CD14-positive monocyte (primary cell): Measurements from ENCODE around the gene ADAMTS7. TPM values are rescaled to one million over a fixed set of nuclear protein-coding genes. Genes with fewer than 3 reads are reported as not detected.
"Not testable (repeated sequence)": the region's sequence is repeated elsewhere in the genome, so short reads cannot be mapped to it uniquely, and the experiment has no call there.

Experiments used
- DNase-seq, 3 donors: peaks; one replicate each; pipeline ENCODE4 v3.0.0-alpha.2; 2011 to 2022
- H2AFZ ChIP-seq: 2 replicates; pipeline ENCODE4 v1.6.0; 2012; ENCODE audit warnings: mild to moderate bottlenecking, low read depth, low read length, inconsistent platforms; ENCODE audit not compliant: insufficient read depth, poor library complexity, severe bottlenecking
- H3K27ac ChIP-seq, 2 donors: 1 replicate in 1 of 2; 2 replicates in 1 of 2; pipeline ENCODE4 v1.5.1; 2012 to 2013; ENCODE audit warnings: low read length in 2 of 2, control low read depth in 1 of 2, inconsistent platforms in 1 of 2, low read depth in 1 of 2, mild to moderate bottlenecking in 1 of 2
- H3K27me3 ChIP-seq, 2 donors: one replicate each; pipeline versions ENCODE4 v1.6.0 to v1.6.1; 2011 to 2013; ENCODE audit warnings: low read length in 2 of 2; ENCODE audit not compliant: control insufficient read depth in 2 of 2, insufficient read depth in 2 of 2
- H3K36me3 ChIP-seq, 2 donors: replicated peaks in 1 of 2; 1 replicate in 1 of 2; 2 replicates in 1 of 2; pipeline versions ENCODE4 v1.5.1 to v1.6.1; 2012 to 2013; ENCODE audit warnings: low read length in 2 of 2, control low read depth in 1 of 2, inconsistent platforms in 1 of 2, mild to moderate bottlenecking in 1 of 2; ENCODE audit not compliant: insufficient read depth in 2 of 2, control insufficient read depth in 1 of 2
- H3K4me1 ChIP-seq, 2 donors: 1 replicate in 1 of 2; 2 replicates in 1 of 2; pipeline versions ENCODE4 v1.5.1 to v1.6.1; 2012 to 2013; ENCODE audit warnings: low read length in 2 of 2, control low read depth in 1 of 2, inconsistent platforms in 1 of 2, mild to moderate bottlenecking in 1 of 2, moderate library complexity in 1 of 2; ENCODE audit not compliant: insufficient read depth in 2 of 2, control insufficient read depth in 1 of 2
- H3K4me2 ChIP-seq: replicated peaks from 2 replicates; pipeline ENCODE3; 2012; ENCODE audit warnings: low read length, moderate library complexity, mild to moderate bottlenecking; ENCODE audit not compliant: poor library complexity, severe bottlenecking; ENCODE audit errors: extremely low read depth
- H3K4me3 ChIP-seq, 3 experiments: fragments of 200-600 bp in 1 of 3; sonication (generic) in 1 of 3; replicated peaks in 1 of 3; 1 replicate in 2 of 3; 2 replicates in 1 of 3; pipeline ENCODE4 v1.5.1; 2011 to 2013; ENCODE audit warnings: low read length in 3 of 3, mild to moderate bottlenecking in 3 of 3, control low read depth in 2 of 3, low read depth in 2 of 3, inconsistent platforms in 1 of 3, moderate library complexity in 1 of 3
- H3K79me2 ChIP-seq: 2 replicates; pipeline ENCODE4 v1.6.0; 2012; ENCODE audit warnings: mild to moderate bottlenecking, control low read depth, inconsistent platforms, low read length, moderate library complexity; ENCODE audit not compliant: insufficient read depth
- H3K9ac ChIP-seq: 2 replicates; pipeline ENCODE4 v1.6.0; 2017; ENCODE audit warnings: low read length, mild to moderate bottlenecking; ENCODE audit not compliant: insufficient read depth, poor library complexity, severe bottlenecking
- H3K9me3 ChIP-seq, 2 donors: replicated peaks in 1 of 2; 1 replicate in 1 of 2; 2 replicates in 1 of 2; pipeline versions ENCODE4 v1.5.1 to v1.6.1; 2012 to 2013; ENCODE audit warnings: low read length in 2 of 2, control low read depth in 1 of 2; ENCODE audit not compliant: control insufficient read depth in 1 of 2, insufficient read depth in 1 of 2
- H4K20me1 ChIP-seq: 2 replicates; pipeline ENCODE4 v1.6.0; 2012; ENCODE audit warnings: mild to moderate bottlenecking, low read length, control low read depth, moderate library complexity; ENCODE audit not compliant: insufficient read depth
- H3K27ac Mint-ChIP-seq, 7 donors: one replicate each; pipeline ENCODE4 v1.8.0; 2020; ENCODE audit warnings: mild to moderate bottlenecking in 7 of 7, mixed read lengths in 7 of 7, moderate library complexity in 6 of 7, inconsistent platforms in 2 of 7
- H3K27me3 Mint-ChIP-seq, 3 donors: one replicate each; pipeline ENCODE4 v1.8.0; 2021 to 2022; ENCODE audit warnings: low read depth in 3 of 3, mild to moderate bottlenecking in 3 of 3, mixed read lengths in 3 of 3, moderate library complexity in 3 of 3, inconsistent platforms in 1 of 3
- H3K36me3 Mint-ChIP-seq, 2 donors: one replicate each; pipeline ENCODE4 v1.8.0; 2020; ENCODE audit warnings: mixed read lengths in 2 of 2, inconsistent platforms in 1 of 2, mild to moderate bottlenecking in 1 of 2
- H3K4me1 Mint-ChIP-seq: one replicate; pipeline ENCODE4 v1.8.0; 2020; ENCODE audit warnings: mild to moderate bottlenecking, mixed read lengths
- H3K4me3 Mint-ChIP-seq, 2 donors: one replicate each; pipeline ENCODE4 v1.8.0; 2020; ENCODE audit warnings: mild to moderate bottlenecking in 2 of 2, mixed read lengths in 2 of 2, moderate library complexity in 1 of 2
- H3K9me3 Mint-ChIP-seq, 7 donors: one replicate each; pipeline ENCODE4 v1.8.0; 2020 to 2022; ENCODE audit warnings: mixed read lengths in 7 of 7, mild to moderate bottlenecking in 6 of 7, moderate library complexity in 6 of 7, inconsistent platforms in 2 of 7
- CTCF ChIP-seq: fragments of 200-600 bp; IDR thresholded peaks from one replicate; pipeline ENCODE4 v1.8.0; 2022; ENCODE audit warnings: antibody characterized with exemption, mild to moderate bottlenecking
- whole genome bisulfite sequencing: methylation state at CpG from one replicate; pipeline ENCODE4 v1.1.5; 2013; ENCODE audit warnings: missing lambda C conversion rate; ENCODE audit not compliant: insufficient coverage; 5-methylcytosine and 5-hydroxymethylcytosine counted together
- intact Hi-C, 2 donors: fragments of 100-400 bp; cut with micrococcal nuclease; formaldehyde crosslinking; loops; one replicate each; pipeline versions ENCODE4 v1.15.0 to v1.15.1; 2023
- polyA plus RNA-seq, 3 donors: library from polyadenylated mRNA; depleted of rRNA in 1 of 3; unstranded in 2 of 3; stranded (reverse) in 1 of 3; fragments of 300-500 nt in 2 of 3; fragments of >200 nt in 1 of 3; fragmentation: Illumina TruSeq in 2 of 3; gene quantifications; 1 replicate in 2 of 3; 2 replicates in 1 of 3; pipeline ENCODE4 v1.2.3, GENCODE V29; 2012 to 2021

The ADAMTS7 gene
- polyA plus RNA-seq, 3 donors: not detected

- Histone ChIP-seq H3K36me3 (no peaks in the 10 kb centered on the region), H3K4me3 (no peak overlapping the region), H3K79me2 (no peaks in the 10 kb centered on the region), H3K27ac (no peak overlapping the region), H3K4me1 (no peaks in the 10 kb centered on the region), H3K4me2 (no peak overlapping the region), H4K20me1 (no peaks in the 10 kb centered on the region), H3K27me3 (no peaks in the 10 kb centered on the region), H3K9me3 (no peaks in the 10 kb centered on the region), H3K9ac (no peak overlapping the region), H2AFZ (no peak overlapping the region)
- Mint-ChIP-seq H3K36me3 (no peaks in the 10 kb centered on the region), H3K27me3 (peaks cover 3 to 10% (median 7%) of the 10 kb centered on the region in 3 donors), H3K9me3 (peaks cover 0 to 5% (median 0%) of the 10 kb centered on the region in 7 donors), H3K4me1 (peaks cover 2% of the 10 kb centered on the region), H3K27ac (peak overlapping the region in 1 of 7 donors; percentile 36), H3K4me3 (no peak overlapping the region)
- TF ChIP-seq CTCF: no peak
- intact Hi-C loops: no loop called here
- no peak for DNase-seq
- WGBS: 100% methylated on average over 1 of the region's 5 CpGs
These were observed 83.7 kb downstream of the ADAMTS7 start for GRCh38 chr15:78727561-78727960.

- Mint-ChIP-seq H3K27me3 (peaks cover 5 to 9% (median 7%) of the 10 kb centered on the region in 3 donors), H3K36me3 (no peaks in the 10 kb centered on the region), H3K4me3 (no peak overlapping the region), H3K4me1 (peaks cover 2% of the 10 kb centered on the region), H3K9me3 (peaks cover 0 to 5% (median 0%) of the 10 kb centered on the region in 7 donors), H3K27ac (no peak overlapping the region)
- DNase-seq: peak in 2 of 3 donors; percentile 16 to 28
- H3K4me3 ChIP-seq: no peak overlapping the region
- no peak overlapping the region for H3K27ac ChIP-seq
- H3K4me2 ChIP-seq: no peak overlapping the region
- WGBS: 91% methylated on average over 12 of the region's 14 CpGs
- no peaks in the 10 kb centered on the region for H4K20me1 ChIP-seq
- H2AFZ ChIP-seq: no peak overlapping the region
- TF ChIP-seq CTCF: no peak
- no peaks in the 10 kb centered on the region for H3K9me3 ChIP-seq
- H3K9ac ChIP-seq: no peak overlapping the region
- intact Hi-C loops: no loop called here
- no peaks in the 10 kb centered on the region for H3K4me1 ChIP-seq
- H3K36me3 ChIP-seq: no peaks in the 10 kb centered on the region
- H3K27me3 ChIP-seq: no peaks in the 10 kb centered on the region
- H3K79me2 ChIP-seq: no peaks in the 10 kb centered on the region
These were observed 84.3 kb downstream of the ADAMTS7 start for GRCh38 chr15:78726870-78727551.

- H3K9me3 Mint-ChIP-seq, H3K79me2 ChIP-seq, H3K27me3 ChIP-seq, H3K27ac ChIP-seq, H3K4me2 ChIP-seq, H3K4me3 ChIP-seq, H3K9me3 ChIP-seq, H2AFZ ChIP-seq, H4K20me1 ChIP-seq, H3K9ac ChIP-seq, H3K36me3 Mint-ChIP-seq, DNase-seq, intact Hi-C loops, H3K36me3 ChIP-seq: not testable (repeated sequence)
- Mint-ChIP-seq H3K27ac (peak overlapping the region in 4 of 7 donors; percentile 33 to 85 (median 68)), H3K4me1 (peaks cover 12% of the 10 kb centered on the region), H3K4me3 (peak overlapping the region; percentile 66 to 79), H3K27me3 (peaks cover 5 to 23% (median 11%) of the 10 kb centered on the region in 3 donors)
- H3K4me1 ChIP-seq: peaks cover 2 to 10% of the 10 kb centered on the region in 2 donors
- 58% methylated on average over 16 of the region's 21 CpGs for WGBS
These were observed 91.3 kb downstream of the ADAMTS7 start for GRCh38 chr15:78719819-78720450.
